OCI-LY7 (cell line): ENCODE measurements around the gene CPZ. TPM values are rescaled to one million over a fixed set of nuclear protein-coding genes. Genes with fewer than 3 reads are reported as not detected.

Source experiments
- BruUV-seq: library from RNA; stranded (reverse); fragments of 400-500 nt; replicated peaks from 2 replicates; lab custom pipeline; 2021; lab: Mats Ljungman, UMichigan
- CTCF ChIA-PET: fragments of 300-600 bp; sonication (Branson Sonifier 250); formaldehyde crosslinking; loops from one replicate; lab custom pipeline; 2022; ENCODE audit warnings: antibody characterized with exemption; ENCODE audit not compliant: unreplicated experiment; lab: Charles Lee
- POLR2A ChIA-PET: fragments of 300-600 bp; sonication (Branson Sonifier 250); formaldehyde crosslinking; loops from one replicate; lab custom pipeline; 2022; ENCODE audit warnings: antibody characterized with exemption; lab: Charles Lee
- DNase-seq: peaks from one replicate; pipeline ENCODE4 v3.0.0-alpha.2; 2015; ENCODE audit warnings: low spot score
- H2AFZ ChIP-seq: fragments of 200-600 bp; sonication (generic), shearing (Covaris generic); 2 replicates; pipeline ENCODE4 v1.6.1; 2014; ENCODE audit warnings: mild to moderate bottlenecking, antibody characterized with exemption, low read length, moderate library complexity
- H3K27ac ChIP-seq: fragments of 200-600 bp; sonication (generic); 2 replicates; pipeline ENCODE4 v1.5.1; 2014; ENCODE audit warnings: mixed run types, low read depth, mild to moderate bottlenecking, moderate library complexity, low read length, inconsistent platforms; ENCODE audit not compliant: poor library complexity, severe bottlenecking
- H3K36me3 ChIP-seq: fragments of 200-600 bp; sonication (generic); 2 replicates; pipeline ENCODE4 v1.6.1; 2014; ENCODE audit warnings: mild to moderate bottlenecking, antibody characterized with exemption, low read length, moderate library complexity, mixed read lengths; ENCODE audit not compliant: insufficient read depth
- H3K4me1 ChIP-seq: fragments of 200-600 bp; sonication (generic); 2 replicates; pipeline ENCODE4 v1.5.1; 2014; ENCODE audit warnings: mild to moderate bottlenecking, low read length; ENCODE audit not compliant: insufficient read depth, poor library complexity, severe bottlenecking
- H3K4me2 ChIP-seq: fragments of 200-600 bp; sonication (generic); 2 replicates; pipeline ENCODE4 v1.6.1; 2014; ENCODE audit warnings: mild to moderate bottlenecking, low read length
- H3K4me3 ChIP-seq: fragments of 200-600 bp; sonication (generic); 2 replicates; pipeline ENCODE4 v1.5.1; 2014; ENCODE audit warnings: mild to moderate bottlenecking, low read depth, low read length; ENCODE audit not compliant: poor library complexity, severe bottlenecking
- H3K79me2 ChIP-seq: fragments of 200-600 bp; sonication (generic); 2 replicates; pipeline ENCODE4 v1.6.1; 2016; ENCODE audit warnings: low read depth, mild to moderate bottlenecking, low read length, moderate library complexity, mixed read lengths; ENCODE audit not compliant: insufficient read depth
- H3K9me2 ChIP-seq: fragments of 200-600 bp; sonication (generic); 2 replicates; pipeline ENCODE4 v1.6.1; 2016; ENCODE audit warnings: mild to moderate bottlenecking, low read length, mixed read lengths; ENCODE audit not compliant: insufficient read depth
- H3K9me3 ChIP-seq: fragments of 200-600 bp; sonication (generic); 2 replicates; pipeline ENCODE4 v1.6.1; 2014; ENCODE audit warnings: mild to moderate bottlenecking, mixed run types, low read length, mixed read lengths
- H4K20me1 ChIP-seq: fragments of 200-600 bp; sonication (generic); 2 replicates; pipeline ENCODE4 v1.6.1; 2014; ENCODE audit warnings: mild to moderate bottlenecking, antibody characterized with exemption, low read length, moderate library complexity, mixed read lengths; ENCODE audit not compliant: insufficient read depth
- CTCF ChIP-seq: fragments of 200-600 bp; sonication (generic); conservative IDR thresholded peaks from 2 replicates; pipeline ENCODE4 v1.5.1; 2014; ENCODE audit warnings: mild to moderate bottlenecking, antibody characterized with exemption, low read length, moderate library complexity, mixed read lengths
- EZH2phosphoT487 ChIP-seq: fragments of 200-600 bp; sonication (generic); IDR thresholded peaks from 2 replicates; pipeline ENCODE4 v1.6.1; 2018; ENCODE audit warnings: low read depth, borderline replicate concordance, mild to moderate bottlenecking, mixed run types, antibody characterized with exemption, low read length, moderate library complexity, mixed read lengths
- intact Hi-C: fragments of 100-400 bp; cut with micrococcal nuclease; formaldehyde crosslinking; loops from one replicate; pipeline ENCODE4 v1.10.0; 2022; ENCODE audit not compliant: unreplicated experiment
- total RNA-seq, 2 experiments: library from RNA; depleted of rRNA in 1 of 2; stranded (reverse); fragments of >200 nt in 1 of 2; shearing (Covaris generic) in 1 of 2; gene quantifications; 2 replicates each; pipeline ENCODE4 v1.2.3, GENCODE V29; 2014 to 2022

CPZ gene
- total RNA-seq, 2 experiments from 2014 or later, result not detected

GRCh38 chr4:8556341-8557150 is 36.0 kb upstream of the CPZ start:
- BruUV-seq, result no TSS peak
- Histone ChIP-seq H3K4me2 (no peak overlapping the region), H3K4me3 (no peak overlapping the region), H3K4me1 (no peaks in the 10 kb centered on the region), H3K9me3 (no peaks in the 10 kb centered on the region), H3K9me2 (no peaks in the 10 kb centered on the region), H3K36me3 (no peaks in the 10 kb centered on the region), H3K79me2 (no peaks in the 10 kb centered on the region), H3K27ac (no peak overlapping the region), H4K20me1 (no peaks in the 10 kb centered on the region), H2AFZ (no peak overlapping the region)
- ChIA-PET POLR2A (interaction anchor here (0.7 kb wide), 1 partner anchor 34 kb away, joined by 3 read pairs; no protein-coding TSS in a partner anchor), CTCF (no interaction called here)
- no peak for DNase-seq
- intact Hi-C loops, result no loop called here
- TF ChIP-seq CTCF, result no peak
- TF ChIP-seq EZH2phosphoT487, result no peak

GRCh38 chr4:8557151-8558076 is 35.2 kb upstream of the CPZ start:
- BruUV-seq, result no TSS peak
- Histone ChIP-seq H3K36me3 (no peaks in the 10 kb centered on the region), H3K79me2 (no peaks in the 10 kb centered on the region), H3K27ac (no peak overlapping the region), H3K9me2 (no peaks in the 10 kb centered on the region), H2AFZ (no peak overlapping the region), H4K20me1 (no peaks in the 10 kb centered on the region), H3K9me3 (no peaks in the 10 kb centered on the region), H3K4me2 (no peak overlapping the region), H3K4me1 (no peaks in the 10 kb centered on the region), H3K4me3 (no peak overlapping the region)
- intact Hi-C loops, result no loop called here
- no peak for DNase-seq
- ChIA-PET POLR2A (interaction anchor here (0.7 to 0.9 kb wide), 2 partner anchors 13 to 33 kb away, joined by 3 read pairs; no protein-coding TSS in a partner anchor), CTCF (no interaction called here)
- no peak for TF ChIP-seq EZH2phosphoT487
- no peak for TF ChIP-seq CTCF
